ENCODE results near the gene GRIN2A.

DNA sequence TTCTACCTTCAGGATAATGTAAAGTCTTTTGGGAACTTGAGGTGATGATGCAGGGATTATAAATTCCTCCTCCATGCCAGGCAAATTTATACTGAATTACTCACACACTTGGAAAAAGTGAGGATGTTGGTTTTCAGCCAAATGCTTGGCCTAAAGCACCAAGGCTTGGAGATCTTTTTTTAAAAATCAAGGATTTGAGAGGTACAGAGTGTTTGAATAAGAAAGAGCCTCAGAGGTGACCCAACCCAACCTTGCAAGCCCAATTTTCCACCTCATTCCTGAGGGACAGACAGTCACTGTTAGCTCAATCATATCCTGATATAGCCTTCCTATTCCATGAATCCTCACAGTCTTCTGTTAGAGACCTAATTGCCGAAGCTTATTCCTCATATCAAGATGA is 14.0 kb downstream of the GRIN2A start:
- TF ChIP-seq CTCF (IDR thresholded peaks at IDR 0.05; ENCODE audit: extremely low read depth in 1 of 2, insufficient read depth in 1 of 2, low read depth in 1 of 2, low read length in 2 of 2) (no peak), POLR2A (IDR thresholded peaks at IDR 0.05; ENCODE audit: low read depth, low read length) (no peak), JUN (IDR thresholded peaks at IDR 0.05; ENCODE audit: borderline replicate concordance, insufficient read depth, insufficient read length, low read depth) (no peak)
